Common myeloid progenitor, CD34-positive (primary cell): ENCODE measurements around the gene CCL23.

Source experiments
- CTCF ChIA-PET: fragments of 350-600 bp; sonication (Branson Sonifier 250); formaldehyde crosslinking; loops from one replicate; lab custom pipeline; 2021; ENCODE audit warnings: antibody characterized with exemption; lab: Charles Lee
- POLR2A ChIA-PET: fragments of 350-600 bp; sonication (Branson Sonifier 250); formaldehyde crosslinking; loops from one replicate; lab custom pipeline; 2021; ENCODE audit warnings: antibody characterized with exemption; lab: Charles Lee
- DNase-seq, 3 donors: peaks; one replicate each; pipeline versions ENCODE4 v3.0.0 to v3.0.0-alpha.2; 2013
- H3K27ac ChIP-seq, 2 experiments: 1 replicate in 1 of 2; 2 replicates in 1 of 2; pipeline ENCODE4 v1.7.0; 2013; ENCODE audit warnings: inconsistent platforms in 2 of 2, low read length in 2 of 2, mild to moderate bottlenecking in 2 of 2, low read depth in 1 of 2, moderate library complexity in 1 of 2; ENCODE audit not compliant: severe bottlenecking in 2 of 2, insufficient read depth in 1 of 2, poor library complexity in 1 of 2
- H3K27me3 ChIP-seq, 5 experiments: replicated peaks in 2 of 5; 1 replicate in 3 of 5; 2 replicates in 2 of 5; pipeline versions ENCODE4 v1.6.1 to v1.7.0; 2013; ENCODE audit warnings: low read length in 4 of 5, mild to moderate bottlenecking in 2 of 5, moderate library complexity in 2 of 5, inconsistent platforms in 1 of 5; ENCODE audit not compliant: insufficient read depth in 5 of 5, control insufficient read depth in 4 of 5
- H3K36me3 ChIP-seq, 4 experiments: 1 replicate in 2 of 4; 2 replicates in 2 of 4; pipeline versions ENCODE4 v1.6.1 to v1.7.0; 2013; ENCODE audit warnings: low read length in 3 of 4, control low read depth in 1 of 4, mild to moderate bottlenecking in 1 of 4; ENCODE audit not compliant: control insufficient read depth in 4 of 4, insufficient read depth in 4 of 4
- H3K4me1 ChIP-seq, 4 experiments: 1 replicate in 3 of 4; 2 replicates in 1 of 4; pipeline versions ENCODE4 v1.6.1 to v1.7.1; 2013; ENCODE audit warnings: low read length in 3 of 4, mild to moderate bottlenecking in 3 of 4, control low read depth in 1 of 4, inconsistent platforms in 1 of 4, moderate library complexity in 1 of 4; ENCODE audit not compliant: control insufficient read depth in 4 of 4, insufficient read depth in 4 of 4; ENCODE audit errors: control extremely low read depth in 1 of 4
- H3K4me3 ChIP-seq, 7 experiments: 1 replicate in 4 of 7; 2 replicates in 3 of 7; pipeline versions ENCODE4 v1.5.1 to v1.7.0; 2013; ENCODE audit warnings: mild to moderate bottlenecking in 7 of 7, low read length in 6 of 7, moderate library complexity in 6 of 7, inconsistent platforms in 2 of 7, low read depth in 2 of 7, control low read depth in 1 of 7; ENCODE audit not compliant: insufficient read depth in 4 of 7, control insufficient read depth in 1 of 7; ENCODE audit errors: extremely low read depth in 1 of 7
- H3K9me3 ChIP-seq, 5 experiments: 1 replicate in 4 of 5; 2 replicates in 1 of 5; pipeline versions ENCODE4 v1.6.1 to v1.7.1; 2013; ENCODE audit warnings: low read length in 4 of 5, mild to moderate bottlenecking in 2 of 5, inconsistent platforms in 1 of 5, low read depth in 1 of 5, moderate library complexity in 1 of 5; ENCODE audit not compliant: control insufficient read depth in 4 of 5, insufficient read depth in 2 of 5; ENCODE audit errors: control extremely low read depth in 1 of 5
- WGBS: methylation state at CpG from one replicate; pipeline ENCODE4 v1.1.5; 2013; ENCODE audit not compliant: insufficient coverage; 5-methylcytosine and 5-hydroxymethylcytosine counted together

The CCL23 gene

GRCh38 chr17:35972945-35973332 is 44.8 kb downstream of the CCL23 start:
- H3K27me3 ChIP-seq: no peaks in the 10 kb centered on the region
- H3K27ac ChIP-seq: no peak overlapping the region
- no peaks in the 10 kb centered on the region for H3K36me3 ChIP-seq
- DNase-seq: no peak
- WGBS: 93% methylated on average over 3 of the region's 4 CpGs
- ChIA-PET POLR2A (no interaction called here), CTCF (interaction anchor here (0.8 to 21.0 kb wide), 5 partner anchors 10 to 175 kb away, joined by 3 to 370 read pairs (median 3); no protein-coding TSS in a partner anchor)
- no peaks in the 10 kb centered on the region for H3K9me3 ChIP-seq
- no peak overlapping the region for H3K4me3 ChIP-seq
- peaks cover 0 to 8% (median 3%) of the 10 kb centered on the region in 4 experiments for H3K4me1 ChIP-seq

DNA sequence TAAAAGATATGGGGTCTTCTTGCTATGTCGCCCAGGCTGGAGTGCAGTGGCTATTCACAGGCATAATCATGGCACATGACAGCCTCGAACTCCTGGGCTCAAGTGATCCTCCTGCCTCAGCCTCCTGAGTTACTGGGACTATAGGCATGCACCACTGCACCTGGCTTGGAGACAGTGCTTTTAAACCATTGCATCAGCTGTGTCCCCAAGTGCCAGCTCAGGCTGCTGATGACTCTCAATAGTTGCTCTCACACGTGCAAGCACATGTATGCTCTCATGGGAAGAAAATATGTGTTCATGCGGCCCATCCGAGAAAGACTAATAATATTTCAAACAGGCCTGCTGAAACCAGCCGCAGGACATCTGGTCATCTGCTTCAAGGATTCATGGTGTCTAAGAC is 45.2 kb downstream of the CCL23 start:
- ChIA-PET CTCF (interaction anchor here (21.0 kb wide), 1 partner anchor 176 kb away, joined by 370 read pairs; no protein-coding TSS in a partner anchor), POLR2A (no interaction called here)
- Histone ChIP-seq H3K4me3 (no peak overlapping the region), H3K9me3 (no peaks in the 10 kb centered on the region), H3K27ac (no peak overlapping the region), H3K27me3 (no peaks in the 10 kb centered on the region), H3K4me1 (peaks cover 0 to 8% (median 3%) of the 10 kb centered on the region in 4 experiments), H3K36me3 (no peaks in the 10 kb centered on the region)
- DNase-seq: no peak
- WGBS: 99% methylated on average over 6 of the region's 6 CpGs

- H3K36me3 ChIP-seq: no peaks in the 10 kb centered on the region
- H3K4me1 ChIP-seq: peaks cover 0 to 8% (median 3%) of the 10 kb centered on the region in 4 experiments
- H3K9me3 ChIP-seq: no peaks in the 10 kb centered on the region
- ChIA-PET CTCF (interaction anchor here (1.1 to 21.0 kb wide), 4 partner anchors 13 to 176 kb away, joined by 3 to 370 read pairs (median 6); no protein-coding TSS in a partner anchor), POLR2A (no interaction called here)
- no CpG with 5 or more reads among the region's 1 CpG for WGBS
- H3K27me3 ChIP-seq: no peaks in the 10 kb centered on the region
- no peak for DNase-seq
- no peak overlapping the region for H3K4me3 ChIP-seq
- no peak overlapping the region for H3K27ac ChIP-seq
Measured at GRCh38 chr17:35972066-35972465, 45.7 kb downstream of the CCL23 start.

DNA sequence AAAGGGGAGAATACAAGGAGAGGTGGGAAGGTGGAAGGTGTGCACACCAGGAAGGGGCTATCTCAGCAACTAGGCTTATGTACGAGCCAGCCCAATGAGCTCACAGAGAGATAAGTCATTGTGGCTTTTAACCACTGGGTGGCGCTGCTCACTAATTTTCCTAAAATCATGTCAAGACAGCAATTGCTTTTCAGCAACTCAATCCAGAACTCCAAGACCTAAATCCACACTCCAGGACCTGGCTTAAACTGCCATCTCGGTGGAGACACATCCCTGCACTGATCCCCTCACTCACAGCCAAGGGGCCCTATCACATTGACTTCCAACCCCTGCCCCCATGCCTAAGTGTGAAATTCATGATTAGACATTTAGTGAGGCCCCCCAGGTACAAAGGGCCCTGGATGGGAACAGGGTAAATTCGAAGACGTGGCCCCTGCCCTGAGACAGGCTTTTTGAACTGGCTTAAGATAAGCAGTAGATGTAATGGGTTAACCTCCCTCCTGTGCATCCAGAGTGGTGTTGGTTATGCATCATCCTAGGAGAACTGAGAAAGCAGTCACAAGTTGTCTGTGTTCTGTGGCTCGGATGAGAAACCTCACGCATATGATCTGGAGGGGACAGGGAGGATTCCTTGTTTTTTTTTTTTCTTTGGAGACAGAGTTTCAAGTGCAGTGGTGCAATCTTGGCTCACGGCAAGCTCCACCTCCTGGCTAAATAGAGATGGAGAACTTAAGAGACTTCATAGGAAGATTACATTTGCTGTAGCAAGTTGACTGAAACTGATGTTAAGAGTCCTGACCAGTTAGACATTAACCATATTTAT is 48.0 kb downstream of the CCL23 start:
- no peaks in the 10 kb centered on the region for H3K36me3 ChIP-seq
- 51% methylated on average over 6 of the region's 8 CpGs for WGBS
- peak; percentile 78 to 87 (median 79) for DNase-seq
- POLR2A ChIA-PET: no interaction called here
- CTCF ChIA-PET: interaction anchor here (0.6 to 21.0 kb wide), 13 partner anchors 9 to 179 kb away, joined by 3 to 370 read pairs (median 4); partner anchors contain the start of gene CCL15
- H3K4me1 ChIP-seq: peaks cover 0 to 6% (median 3%) of the 10 kb centered on the region in 4 experiments
- no peaks in the 10 kb centered on the region for H3K9me3 ChIP-seq
- no peak overlapping the region for H3K27ac ChIP-seq
- H3K27me3 ChIP-seq: no peaks in the 10 kb centered on the region
- H3K4me3 ChIP-seq: no peak overlapping the region

- 97% methylated on average over 7 of the region's 10 CpGs for WGBS
- no peak for DNase-seq
- POLR2A ChIA-PET: no interaction called here
Measured at GRCh38 chr17:35968520-35969054, 49.2 kb downstream of the CCL23 start.

DNA sequence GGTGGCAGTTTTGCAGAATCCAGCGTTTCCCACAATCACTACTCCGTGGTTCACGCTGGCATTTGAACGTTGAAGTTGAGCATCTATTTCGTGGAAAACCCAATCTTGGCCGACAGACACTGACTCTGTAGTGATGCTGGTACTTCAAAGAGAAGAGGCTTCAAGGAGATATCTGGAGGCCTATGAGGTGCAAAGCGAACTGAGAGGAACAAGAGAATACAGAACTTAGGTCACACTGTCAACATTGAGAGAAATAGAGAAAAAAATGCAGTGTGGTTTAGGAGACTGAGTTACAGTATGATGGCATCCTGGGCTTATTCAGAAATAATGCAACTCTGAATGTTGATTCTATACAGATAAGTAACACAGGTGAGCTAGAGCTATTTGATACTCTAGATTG is 52.5 kb downstream of the CCL23 start:
- Histone ChIP-seq H3K27me3 (no peaks in the 10 kb centered on the region), H3K4me3 (no peak overlapping the region), H3K36me3 (no peaks in the 10 kb centered on the region), H3K27ac (no peak overlapping the region), H3K4me1 (no peaks in the 10 kb centered on the region), H3K9me3 (no peaks in the 10 kb centered on the region)
- ChIA-PET POLR2A (no interaction called here), CTCF (interaction anchor here (0.8 to 21.0 kb wide), 5 partner anchors 16 to 518 kb away, joined by 3 to 370 read pairs (median 3); partner anchors contain the start of genes CCL15 and CCL16)
- WGBS: 97% methylated on average over 7 of the region's 7 CpGs
- no peak for DNase-seq

More at GRCh38 chr17:35968520-35969054, 49.2 kb downstream of the CCL23 start:
- Histone ChIP-seq H3K4me1 (peaks cover 0 to 5% (median 2%) of the 10 kb centered on the region in 4 experiments), H3K36me3 (no peaks in the 10 kb centered on the region), H3K9me3 (no peaks in the 10 kb centered on the region), H3K4me3 (no peak overlapping the region), H3K27me3 (no peaks in the 10 kb centered on the region), H3K27ac (no peak overlapping the region)
- CTCF ChIA-PET: interaction anchor here (0.8 to 21.0 kb wide), 8 partner anchors 8 to 180 kb away, joined by 3 to 370 read pairs (median 6); no protein-coding TSS in a partner anchor
